Adrenal gland (tissue), 12 donors: ENCODE results near the gene PRR33. TPM values are rescaled to one million over a fixed set of nuclear protein-coding genes. Genes with fewer than 3 reads are reported as not detected.

ENCODE experiments used
- DNase-seq, 7 donors: peaks; one replicate each; pipeline ENCODE4 v3.0.0-alpha.2; 2019 to 2020
- H3K27ac ChIP-seq, 5 donors: fragments of 200-600 bp; sonication (generic) in 4 of 5; 1 replicate in 3 of 5; 2 replicates in 2 of 5; pipeline versions ENCODE4 v1.5.1 to v1.8.0; 2016 to 2020; ENCODE audit warnings: mild to moderate bottlenecking in 1 of 5
- H3K27me3 ChIP-seq: fragments of 200-600 bp; 2 replicates; pipeline ENCODE4 v1.8.0; 2021
- H3K36me3 ChIP-seq, 2 donors: fragments of 200-600 bp; replicated peaks in 1 of 2; 1 replicate in 1 of 2; 2 replicates in 1 of 2; pipeline versions ENCODE4 v1.5.1 to v1.8.0; 2018 to 2022
- H3K4me1 ChIP-seq, 2 donors: fragments of 200-600 bp; replicated peaks in 1 of 2; 1 replicate in 1 of 2; 2 replicates in 1 of 2; pipeline versions ENCODE4 v1.5.1 to v1.8.0; 2018 to 2021
- H3K4me3 ChIP-seq, 4 donors: fragments of 200-600 bp; sonication (generic) in 3 of 4; one replicate each; pipeline ENCODE4 v1.5.1; 2016 to 2018
- H3K9me3 ChIP-seq, 3 donors: fragments of 200-600 bp; sonication (generic) in 1 of 3; replicated peaks in 1 of 3; 1 replicate in 2 of 3; 2 replicates in 1 of 3; pipeline versions ENCODE4 v1.5.1 to v1.8.0; 2016 to 2021
- POLR2A ChIP-seq, 2 donors: fragments of 450-650 bp; IDR thresholded peaks; one replicate each; pipeline ENCODE4 v1.6.1; 2017; ENCODE audit warnings: antibody characterized with exemption in 2 of 2, mild to moderate bottlenecking in 2 of 2, moderate library complexity in 1 of 2
- WGBS, 4 donors: extraction: QIAGEN DNeasy Blood & Tissue Kit in 2 of 4; methylation state at CpG; one replicate each; pipeline versions ENCODE4 v1.1.5 to v1.1.7; 2013 to 2017; 5-methylcytosine and 5-hydroxymethylcytosine counted together
- intact Hi-C, 2 donors: fragments of 100-400 bp; cut with DNase I; formaldehyde crosslinking; loops; one replicate each; pipeline versions ENCODE4 v1.14.1 to v1.15.0; 2022 to 2023
- polyA plus RNA-seq, 3 donors: library from polyadenylated mRNA; stranded (reverse); fragments of 200-250 nt in 2 of 3; fragments of 350-450 nt in 1 of 3; fragmentation: Illumina TruSeq in 1 of 3; extraction: RNeasy Lipid Tissue Mini Kit (QIAGEN cat#74804) in 1 of 3; gene quantifications; one replicate each; pipeline ENCODE4 v1.2.3, GENCODE V29; 2013 to 2014
- total RNA-seq, 9 donors: library from RNA; depleted of rRNA in 4 of 9; stranded (reverse); fragments of >200 nt in 4 of 9; fragments of 120-200 nt in 1 of 9; fragmentation: NEBNext Ultra II Directional in 1 of 9; extraction: Animal tissue kit (Norgen Biotek cat#: 25700) in 1 of 9; gene quantifications; one replicate each; pipeline versions ENCODE4 v1.1.0 to v1.2.4, GENCODE V29; 2013 to 2023
- TF ChIP-seq, protein P1 (sequence below), 6 experiments: fragments of 450-650 bp in 4 of 6; fragments of 200-600 bp in 2 of 6; sonication (generic) in 1 of 6; IDR thresholded peaks; 1 replicate in 5 of 6; 2 replicates in 1 of 6; pipeline versions ENCODE4 v1.5.1 to v1.8.0; 2016 to 2021; ENCODE audit warnings: antibody characterized with exemption in 6 of 6, mild to moderate bottlenecking in 2 of 6, moderate library complexity in 1 of 6
- donor health status: healthy with polysubstance abuse.
- donor health status: Bipolar disorder and iron deficiency.
- donor health status: DM: yes; HTN: yes; CAD: no.
- donor health status: DM: no; HTN: no; CAD: no.
- donor health status: DM: no; HTN: no; CAD: no.
- donor health status: DM: yes; HTN: yes; CAD: no.

PRR33 gene
- total and polyA plus RNA-seq, 12 donors = 0.07 to 2.3 (median 0.25) TPM; not detected in 6

DNA sequence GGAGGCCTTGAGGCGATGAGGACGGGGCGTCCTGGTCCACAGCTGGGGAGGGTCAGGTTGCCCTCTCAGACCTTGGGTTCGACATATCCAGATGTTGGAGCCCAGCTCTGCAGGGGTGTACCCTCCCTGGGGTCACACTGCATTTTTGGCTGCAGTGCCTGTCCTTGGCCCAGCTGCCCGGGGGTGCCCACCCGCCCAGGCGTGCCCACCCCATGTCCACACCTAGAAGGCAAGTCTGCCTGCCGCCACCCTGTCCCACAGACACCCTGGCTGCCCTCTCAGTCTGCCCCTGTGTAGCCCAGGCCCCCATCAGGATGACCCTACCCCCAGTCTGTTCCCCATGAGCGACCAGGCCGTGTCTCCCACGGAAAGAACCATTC lies 35.8 kb downstream of the PRR33 start:
- H3K27ac ChIP-seq = peak overlapping the region in 2 of 5 donors; percentile 8 to 13
- no peaks in the 10 kb centered on the region for H3K36me3 ChIP-seq
- H3K4me1 ChIP-seq = peaks cover 6 to 17% of the 10 kb centered on the region in 2 donors
- intact Hi-C loops = no loop called here
- 76 to 80% (median 79%) methylated on average over 7 to 11 of the region's 11 CpGs; no CpG with 5 or more reads in 1 of the 4 donors for WGBS, 4 donors
- DNase-seq = no peak
- no peak for TF ChIP-seq POLR2A (IDR thresholded peaks at IDR 0.05)
- TF ChIP-seq, protein P1, sequence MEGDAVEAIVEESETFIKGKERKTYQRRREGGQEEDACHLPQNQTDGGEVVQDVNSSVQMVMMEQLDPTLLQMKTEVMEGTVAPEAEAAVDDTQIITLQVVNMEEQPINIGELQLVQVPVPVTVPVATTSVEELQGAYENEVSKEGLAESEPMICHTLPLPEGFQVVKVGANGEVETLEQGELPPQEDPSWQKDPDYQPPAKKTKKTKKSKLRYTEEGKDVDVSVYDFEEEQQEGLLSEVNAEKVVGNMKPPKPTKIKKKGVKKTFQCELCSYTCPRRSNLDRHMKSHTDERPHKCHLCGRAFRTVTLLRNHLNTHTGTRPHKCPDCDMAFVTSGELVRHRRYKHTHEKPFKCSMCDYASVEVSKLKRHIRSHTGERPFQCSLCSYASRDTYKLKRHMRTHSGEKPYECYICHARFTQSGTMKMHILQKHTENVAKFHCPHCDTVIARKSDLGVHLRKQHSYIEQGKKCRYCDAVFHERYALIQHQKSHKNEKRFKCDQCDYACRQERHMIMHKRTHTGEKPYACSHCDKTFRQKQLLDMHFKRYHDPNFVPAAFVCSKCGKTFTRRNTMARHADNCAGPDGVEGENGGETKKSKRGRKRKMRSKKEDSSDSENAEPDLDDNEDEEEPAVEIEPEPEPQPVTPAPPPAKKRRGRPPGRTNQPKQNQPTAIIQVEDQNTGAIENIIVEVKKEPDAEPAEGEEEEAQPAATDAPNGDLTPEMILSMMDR (IDR thresholded peaks at IDR 0.05) = no peak
- H3K4me3 ChIP-seq = no peak overlapping the region
- no peaks in the 10 kb centered on the region for H3K27me3 ChIP-seq
- H3K9me3 ChIP-seq = no peaks in the 10 kb centered on the region

DNA sequence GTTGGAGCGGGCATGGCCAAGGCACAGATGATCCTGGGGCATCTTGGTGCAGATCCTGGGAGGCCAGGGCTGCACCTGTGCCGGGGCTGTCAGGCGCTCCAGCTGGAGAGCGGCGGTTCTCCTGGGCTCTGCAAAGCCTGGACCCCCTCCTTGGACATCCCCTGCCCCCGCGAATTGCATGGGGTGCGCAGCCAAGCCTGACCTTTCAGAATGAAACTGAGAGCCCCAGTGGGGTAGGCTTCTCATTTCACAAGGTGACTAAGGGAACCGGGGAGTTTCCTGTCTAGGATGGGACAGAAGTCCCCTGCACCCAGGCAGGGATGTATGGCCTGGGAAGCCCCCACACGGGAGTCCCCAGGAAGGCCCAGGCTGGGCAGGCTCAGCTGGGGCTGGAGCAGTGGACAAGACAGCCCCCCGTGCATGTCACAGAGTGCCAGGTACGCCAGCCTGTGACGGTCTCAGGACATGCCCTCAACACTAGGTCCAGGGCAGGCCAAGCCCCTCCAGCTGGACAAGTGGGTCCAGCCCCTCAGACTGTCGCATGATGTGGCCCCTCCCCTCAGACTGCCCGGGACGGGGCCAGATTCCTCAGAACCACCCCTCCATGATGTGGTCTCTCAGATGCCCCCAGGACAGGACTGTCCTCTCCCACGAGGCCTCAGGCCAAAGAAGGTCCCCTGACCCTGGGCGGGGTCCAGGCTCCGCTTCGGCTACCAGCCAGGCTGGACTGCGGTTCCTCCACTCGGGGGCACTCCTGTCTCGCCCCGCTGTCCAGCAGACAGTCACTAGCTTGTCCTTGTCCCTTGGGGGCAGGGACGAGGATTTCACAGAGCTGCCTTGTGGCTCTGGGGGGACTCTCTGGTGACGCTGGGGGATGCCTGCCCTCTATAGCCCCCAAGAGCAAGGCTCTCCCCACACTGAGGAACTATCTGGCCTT lies 36.5 kb downstream of the PRR33 start:
- 63 to 89% (median 74%) methylated on average over 12 to 26 of the region's 26 CpGs for WGBS, 4 donors
- intact Hi-C loops = no loop called here
- Histone ChIP-seq H3K27ac (peak overlapping the region in 2 of 5 donors; percentile 8 to 13), H3K27me3 (no peaks in the 10 kb centered on the region), H3K9me3 (no peaks in the 10 kb centered on the region), H3K4me1 (peaks cover 6 to 17% of the 10 kb centered on the region in 2 donors), H3K36me3 (no peaks in the 10 kb centered on the region), H3K4me3 (no peak overlapping the region)
- DNase-seq = peak in 3 of 7 donors; percentile 61 to 81 (median 74)
- TF ChIP-seq, protein P1 (IDR thresholded peaks at IDR 0.05) = peak in 3 of 6 experiments; percentile 33 to 47 (median 44)
- TF ChIP-seq POLR2A (IDR thresholded peaks at IDR 0.05) = no peak

DNA sequence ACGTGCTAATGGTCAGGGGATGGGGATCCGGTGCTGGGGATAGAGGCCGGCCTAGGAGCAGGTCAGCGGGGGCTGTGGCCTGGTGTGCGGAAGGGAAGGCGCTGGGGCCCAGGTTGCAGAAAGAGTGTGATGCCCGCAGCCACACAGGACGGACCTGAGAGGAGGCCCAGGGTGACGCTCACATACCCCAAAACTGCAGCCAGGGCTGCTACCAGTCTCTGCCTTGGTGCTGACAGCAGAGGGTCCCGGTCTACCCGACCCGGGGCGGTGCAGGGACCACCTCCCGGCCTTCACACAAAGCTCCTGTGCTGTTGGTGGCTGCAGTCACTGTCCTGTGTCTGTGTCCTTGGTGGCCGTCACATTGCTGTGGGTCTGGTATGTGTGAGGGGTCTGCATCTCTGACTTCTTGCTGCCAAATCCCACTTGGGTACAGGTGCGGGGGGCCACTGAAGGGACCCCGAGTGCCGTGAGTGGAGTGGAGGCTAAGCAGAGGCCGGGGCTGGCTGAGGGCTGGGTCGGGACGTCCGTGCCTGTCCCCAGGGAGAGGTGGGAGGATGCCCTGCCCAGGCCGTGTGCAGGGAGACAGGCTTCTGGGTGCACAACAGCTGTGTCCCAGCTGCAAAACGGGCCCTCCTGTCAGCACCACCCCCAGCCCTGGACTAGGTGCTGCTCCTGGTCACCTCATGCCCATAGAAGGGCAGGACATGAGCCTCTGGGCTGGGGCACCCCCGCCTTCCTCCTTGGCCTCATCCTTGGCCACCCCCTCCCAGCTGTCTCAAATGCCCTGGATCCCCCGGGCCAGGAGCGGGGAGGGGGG lies 37.4 kb downstream of the PRR33 start:
- no peak overlapping the region for H3K4me3 ChIP-seq
- intact Hi-C loops = no loop called here

More for the DNA sequence above, 37.4 kb downstream of the PRR33 start:
- Histone ChIP-seq H3K36me3 (no peaks in the 10 kb centered on the region), H3K27ac (peak overlapping the region in 1 of 5 donors; percentile 61), H3K9me3 (no peaks in the 10 kb centered on the region), H3K4me1 (peaks cover 6 to 21% of the 10 kb centered on the region in 2 donors), H3K27me3 (no peaks in the 10 kb centered on the region)
- WGBS, 4 donors = 77 to 89% (median 81%) methylated on average over 21 to 27 of the region's 27 CpGs
- no peak for TF ChIP-seq POLR2A (IDR thresholded peaks at IDR 0.05)
- TF ChIP-seq, protein P1 (IDR thresholded peaks at IDR 0.05) = no peak
- DNase-seq = no peak
